Stimulated activated CD8-positive, alpha-beta memory T cell treated with anti-CD3 and anti-CD28 coated beads, Interleukin-7, amount 100 ng/mL, for 24 hours (primary cell): ENCODE results near the gene TIFAB.

Source experiments
- DNase-seq: peaks from one replicate; pipeline ENCODE4 v3.0.0-alpha.2; 2020; ENCODE audit warnings: low read depth

Gene TIFAB

GRCh38 chr5:135425641-135426040 is 26.5 kb downstream of the TIFAB start:
- no peak for DNase-seq

DNA sequence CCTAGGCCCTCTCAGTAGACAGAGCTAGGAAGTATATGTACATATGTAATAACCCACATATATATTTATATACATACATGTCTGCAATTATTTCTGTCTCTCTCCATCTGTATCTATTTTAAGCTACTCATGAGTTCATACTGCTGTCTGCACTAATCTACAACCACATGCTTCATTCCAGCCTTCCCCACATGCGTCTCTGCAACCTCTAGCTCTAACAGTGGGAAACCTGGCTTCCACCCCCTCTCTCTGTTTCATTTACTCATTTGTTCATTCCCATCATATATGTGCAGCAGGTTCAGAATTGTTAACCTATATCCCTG is 28.3 kb downstream of the TIFAB start:
- DNase-seq: no peak

DNA sequence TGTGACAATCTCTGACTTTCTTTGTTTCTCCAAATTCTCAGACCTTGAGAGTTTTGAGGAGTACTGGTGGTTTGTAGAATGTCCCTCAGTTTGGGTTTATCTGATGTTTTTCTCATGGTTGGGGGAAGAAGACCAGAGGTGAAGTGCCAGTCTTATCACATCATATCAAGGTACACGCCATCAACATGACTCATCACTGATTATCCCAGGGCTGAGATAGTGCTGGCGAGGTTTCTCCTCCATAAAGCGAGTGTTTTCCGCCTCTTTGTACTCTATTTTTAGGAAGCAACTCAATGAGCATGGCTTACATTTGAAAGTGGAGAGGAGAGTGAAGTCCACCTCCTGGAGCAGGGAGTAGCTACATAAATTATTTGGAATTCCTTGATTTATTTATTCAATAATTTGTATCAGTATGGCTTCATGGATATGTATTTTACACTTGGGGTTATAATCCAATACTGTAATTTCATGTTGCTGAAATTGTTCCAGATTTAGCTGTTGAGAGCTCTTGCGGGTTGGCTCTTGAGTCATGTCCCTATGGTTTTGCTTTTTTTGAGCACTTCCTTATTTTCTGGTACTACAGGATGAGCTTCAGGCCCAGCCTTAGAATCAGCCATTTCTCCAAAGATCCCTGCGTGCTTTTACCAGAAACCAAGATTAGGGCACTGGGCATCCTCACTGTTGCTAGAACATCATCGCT is 28.9 kb downstream of the TIFAB start:
- no peak for DNase-seq

GRCh38 chr5:135422419-135422818 is 29.7 kb downstream of the TIFAB start:
- DNase-seq: no peak

GRCh38 chr5:135417083-135417482 is 35.1 kb downstream of the TIFAB start:
- no peak for DNase-seq

DNA sequence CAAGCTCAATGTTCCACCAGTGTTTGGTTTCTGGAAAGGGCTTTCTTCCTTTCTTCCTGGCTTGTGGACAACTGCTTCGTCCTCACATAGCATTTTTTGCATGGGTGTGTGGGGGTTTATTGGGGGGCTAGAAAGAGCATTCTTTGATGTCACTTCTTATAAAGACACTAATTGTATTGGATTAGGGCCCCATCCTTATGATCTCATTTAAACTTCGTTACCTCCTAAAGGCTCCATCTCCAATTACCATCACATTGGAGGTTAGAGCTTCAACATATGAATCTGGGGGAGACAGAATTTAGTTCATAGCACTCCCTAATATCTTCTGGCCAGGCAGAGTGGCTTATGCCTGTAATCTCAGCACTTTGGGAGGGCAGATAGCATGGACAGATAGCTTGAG is 47.1 kb downstream of the TIFAB start:
- DNase-seq: no peak

DNA sequence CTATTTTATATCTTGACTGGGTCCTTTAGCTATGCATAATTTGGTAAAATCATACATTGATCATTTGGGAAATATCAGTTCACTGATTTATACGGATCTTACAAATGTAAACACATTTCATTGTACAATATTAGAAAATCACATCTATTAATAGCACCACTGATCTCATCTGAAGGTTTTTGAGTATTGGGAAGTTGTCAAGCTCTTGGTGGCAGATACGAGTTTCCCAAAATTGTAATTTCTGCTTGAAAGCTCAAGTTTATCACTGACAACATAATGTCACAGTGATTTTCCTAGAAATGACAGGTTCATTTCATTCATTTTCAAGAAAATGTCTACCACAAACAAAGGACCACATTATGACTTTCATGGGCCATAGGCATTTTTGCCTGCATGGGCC is 50.1 kb downstream of the TIFAB start:
- no peak for DNase-seq

GRCh38 chr5:135400866-135401265 is 51.3 kb downstream of the TIFAB start:
- no peak for DNase-seq

GRCh38 chr5:135399794-135400542 is 52.2 kb downstream of the TIFAB start:
- DNase-seq: no peak

- DNase-seq: peak; percentile 58
Measured at GRCh38 chr5:135398855-135399793, 53.0 kb downstream of the TIFAB start, which contains the start of gene MACROH2A1. MACROH2A1 (minus strand) TSS chr5:135399231; CDS start chr5:135389093, 10,138 bp downstream.

GRCh38 chr5:135398160-135398854 is 53.8 kb downstream of the TIFAB start:
- DNase-seq: no peak
